Stimulated activated CD8-positive, alpha-beta memory T cell treated with anti-CD3 and anti-CD28 coated beads, Interleukin-4, amount 100 ng/mL, for 4 hours (primary cell): Measurements from ENCODE around the gene UCP2.
"Not testable (repeated sequence)": the region's sequence is repeated elsewhere in the genome, so short reads cannot be mapped to it uniquely, and the experiment has no call there.

ENCODE experiments used
- DNase-seq, 2 donors: peaks; one replicate each; pipeline ENCODE4 v3.0.0-alpha.2; 2020; ENCODE audit warnings: low read depth in 2 of 2, low spot score in 1 of 2

Gene UCP2

GRCh38 chr11:73996161-73996747 is 13.6 kb upstream of the UCP2 start:
- DNase-seq = no peak

DNA sequence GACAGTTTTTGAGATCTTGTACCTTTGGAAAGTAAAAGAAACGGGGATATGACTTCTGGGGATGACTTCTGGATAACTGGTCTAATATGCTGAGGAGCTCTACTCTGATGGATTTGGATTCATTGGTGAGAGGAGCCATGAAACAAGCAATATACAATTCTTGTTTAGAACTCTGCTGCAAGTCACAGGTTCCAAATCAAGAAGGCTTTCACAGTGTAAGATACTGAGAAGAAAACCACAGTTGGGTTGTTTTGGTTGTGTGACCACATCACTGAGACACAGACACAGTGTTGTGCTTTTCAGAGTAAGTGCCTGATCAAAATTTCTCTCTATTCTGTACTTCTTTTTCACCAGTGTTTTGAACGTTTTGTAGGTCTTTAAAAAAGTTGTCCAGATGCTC is 13.1 kb upstream of the UCP2 start:
- DNase-seq = no peak

DNA sequence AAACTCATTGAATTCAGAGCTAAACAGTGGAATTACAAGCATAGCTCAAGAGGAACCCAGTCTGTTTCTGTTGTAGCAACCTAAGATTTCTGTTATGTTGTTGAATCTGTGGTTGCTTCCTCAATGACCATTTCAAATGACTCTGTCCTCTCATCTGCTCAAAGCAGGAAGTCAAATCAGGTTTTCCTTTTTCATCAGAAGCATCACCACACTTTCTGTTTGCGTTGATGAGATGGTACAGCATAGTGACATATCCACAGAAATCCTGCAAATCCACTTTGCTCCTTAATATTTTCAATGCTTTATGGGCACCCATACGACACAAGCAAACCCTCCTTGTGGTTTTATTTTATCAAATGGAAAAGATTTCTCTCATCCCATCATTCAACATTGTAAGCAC is 12.6 kb upstream of the UCP2 start:
- no peak for DNase-seq

DNA sequence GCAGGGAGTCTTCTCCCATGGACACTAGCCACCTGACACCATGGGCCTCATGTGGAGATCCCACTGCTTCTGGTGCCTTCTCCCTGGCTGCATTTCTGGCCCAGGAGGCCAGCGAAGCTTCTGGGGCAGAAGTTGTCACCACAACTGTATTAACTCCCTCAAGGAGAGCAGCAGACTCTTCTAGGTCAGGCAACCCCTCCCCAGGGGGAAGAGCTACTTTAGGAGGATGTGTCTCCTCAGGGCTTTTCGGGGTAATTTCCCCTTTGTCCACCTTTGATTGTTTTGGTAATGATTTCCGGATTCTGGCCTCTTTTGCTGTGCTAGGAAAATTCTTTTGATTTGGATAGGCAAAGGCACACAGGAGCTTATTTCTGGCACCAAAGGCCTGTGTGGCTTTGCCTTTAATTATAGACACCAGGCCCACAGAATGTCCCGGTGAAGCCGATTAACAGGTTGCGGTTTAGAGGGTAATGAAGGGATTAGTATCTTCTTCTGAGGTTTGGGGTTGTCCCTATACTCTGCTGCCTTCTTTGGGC is 8.9 kb upstream of the UCP2 start:
- no peak for DNase-seq

DNA sequence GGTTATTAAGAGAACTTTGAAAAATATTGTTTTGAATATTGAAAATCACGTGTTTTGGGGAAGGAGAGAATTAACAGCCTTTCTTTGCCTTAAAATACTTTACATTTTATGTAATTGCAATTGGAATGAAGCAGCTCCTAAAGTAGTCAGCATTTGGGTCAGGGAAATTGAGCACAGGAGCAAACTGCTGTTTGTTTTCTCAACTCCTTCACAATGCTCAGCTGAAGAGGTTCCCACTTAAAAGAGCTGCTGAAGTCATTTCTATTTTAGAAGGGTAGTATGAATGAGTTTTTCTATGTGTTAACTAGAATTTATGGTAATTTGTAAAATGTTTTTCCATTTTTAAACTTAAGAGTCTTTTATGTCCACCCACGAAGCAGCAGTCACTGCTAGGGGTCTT is 8.1 kb upstream of the UCP2 start:
- no peak for DNase-seq

GRCh38 chr11:73989156-73989555 is 6.5 kb upstream of the UCP2 start:
- DNase-seq = no peak

- no peak for DNase-seq
Observed at GRCh38 chr11:73988227-73988626, 5.6 kb upstream of the UCP2 start.

DNA sequence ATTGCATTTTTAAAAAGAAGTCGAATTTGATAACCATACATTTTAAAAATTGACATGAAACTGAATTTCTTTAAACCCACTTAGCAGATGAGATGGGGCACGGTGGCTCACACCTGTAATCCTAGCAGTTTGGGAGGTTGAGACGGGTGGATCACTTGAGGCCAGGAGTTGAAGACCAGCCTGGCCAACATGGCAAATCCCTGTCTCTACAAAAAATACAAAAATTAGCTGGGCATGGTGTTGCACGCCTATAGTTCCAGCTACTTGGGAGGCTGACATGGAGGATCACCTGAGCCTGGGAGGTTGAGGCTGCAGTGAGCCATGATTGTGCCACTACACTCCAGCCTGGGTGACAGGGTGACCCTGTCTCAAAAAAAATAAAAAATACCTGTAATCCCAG is 3.0 kb upstream of the UCP2 start:
- not testable (repeated sequence) for DNase-seq

- no peak for DNase-seq
Observed at GRCh38 chr11:73983741-73984538, 1.3 kb upstream of the UCP2 start.

DNA sequence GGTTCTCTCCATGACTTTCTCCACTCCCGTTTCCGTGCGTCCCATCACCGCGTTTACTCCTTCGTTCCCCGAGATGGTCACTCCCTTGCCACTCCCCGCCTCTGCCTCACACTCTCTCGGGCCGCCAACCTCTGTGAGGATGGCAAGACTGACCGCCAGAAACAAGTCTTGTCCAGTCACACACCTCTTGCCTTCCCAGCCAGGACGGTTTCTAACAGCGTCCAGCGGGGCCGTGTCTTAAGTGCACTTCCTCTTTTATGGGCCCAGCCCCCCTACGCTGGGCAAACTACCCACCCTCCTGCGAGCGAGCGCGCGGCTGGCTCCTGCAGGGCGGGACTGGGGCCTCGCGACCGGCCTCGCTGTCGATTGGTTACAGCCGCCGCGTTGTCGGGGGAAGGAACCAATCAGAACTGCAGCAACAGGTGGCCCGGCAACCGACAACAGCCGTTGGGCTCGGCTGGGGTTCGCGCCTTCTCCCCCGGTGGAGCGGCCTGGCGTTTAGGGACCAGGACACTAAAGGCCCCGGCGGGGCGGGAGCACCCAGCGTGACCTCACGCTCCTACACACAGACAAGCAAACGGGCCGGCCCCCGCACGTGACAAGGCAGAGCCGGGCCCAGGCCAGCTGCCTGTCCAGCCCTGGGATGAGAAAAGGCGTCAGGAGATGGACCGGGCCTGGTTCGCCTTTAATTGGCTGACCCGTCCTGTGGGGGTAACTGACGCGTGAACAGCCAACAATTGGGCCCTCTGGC is 522 bp upstream of the UCP2 start:
- peak; percentile 75 to 84 for DNase-seq

- no peak for DNase-seq
Observed at GRCh38 chr11:73981051-73981805, 1.4 kb downstream of the UCP2 start.

GRCh38 chr11:73980001-73980961 is 2.4 kb downstream of the UCP2 start:
- DNase-seq = peak; percentile 32 to 53

DNA sequence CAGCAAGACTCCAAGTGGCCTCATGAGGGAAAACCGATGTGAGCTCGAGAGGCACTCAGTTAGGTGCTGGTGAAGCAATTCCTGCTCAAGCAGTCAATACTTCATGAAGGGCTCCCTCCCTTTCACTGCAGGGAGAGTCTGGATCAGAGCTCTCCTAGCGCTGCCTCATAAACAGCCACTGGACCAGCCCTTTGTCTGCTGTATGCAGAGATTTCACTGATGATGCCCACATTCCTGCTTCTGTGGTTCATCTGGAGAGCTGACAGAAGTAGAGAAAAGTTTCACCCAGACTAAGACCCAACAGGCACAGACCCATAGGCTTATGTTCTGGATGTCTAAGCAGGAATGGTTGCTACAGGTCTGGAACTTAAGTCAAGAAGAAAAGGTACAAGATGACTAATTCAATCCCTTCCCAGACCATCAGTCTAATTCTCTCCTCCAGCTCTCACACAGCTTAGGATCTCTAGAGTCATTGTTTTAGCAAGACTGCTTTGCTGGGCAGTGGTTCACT is 4.0 kb downstream of the UCP2 start:
- DNase-seq = no peak

- DNase-seq = no peak
Observed at GRCh38 chr11:73977856-73978519, 4.7 kb downstream of the UCP2 start.

DNA sequence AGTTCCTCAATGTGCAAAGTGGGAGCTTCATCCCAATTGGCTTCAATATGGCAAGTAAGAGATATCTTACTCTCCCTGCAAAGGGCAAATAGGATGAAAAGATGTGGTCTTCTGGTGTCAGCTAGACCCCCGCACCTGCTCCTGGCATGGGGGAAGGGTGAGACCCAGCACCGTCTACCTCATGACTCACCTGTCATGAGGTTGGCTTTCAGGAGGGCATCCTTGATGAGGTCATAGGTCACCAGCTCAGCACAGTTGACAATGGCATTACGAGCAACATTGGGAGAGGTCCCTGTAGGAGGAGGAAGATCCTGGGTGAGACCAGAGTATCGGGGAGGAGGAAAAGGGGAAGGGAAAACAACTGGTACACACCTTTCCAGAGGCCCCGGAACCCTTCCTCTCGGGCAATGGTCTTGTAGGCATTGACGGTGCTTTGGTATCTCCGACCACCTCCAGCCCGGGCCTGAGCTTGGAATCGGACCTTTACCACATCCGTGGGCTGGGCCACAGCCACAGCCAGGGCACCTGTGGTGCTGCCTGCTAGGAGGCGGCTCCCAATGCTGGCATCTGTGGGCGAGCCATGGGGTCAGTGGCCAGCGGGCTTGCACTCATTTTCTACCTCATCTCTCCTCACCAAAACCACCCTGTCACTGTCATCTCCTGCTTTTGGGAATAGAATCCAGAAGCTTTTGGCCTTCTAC is 6.0 kb downstream of the UCP2 start:
- DNase-seq = no peak

DNA sequence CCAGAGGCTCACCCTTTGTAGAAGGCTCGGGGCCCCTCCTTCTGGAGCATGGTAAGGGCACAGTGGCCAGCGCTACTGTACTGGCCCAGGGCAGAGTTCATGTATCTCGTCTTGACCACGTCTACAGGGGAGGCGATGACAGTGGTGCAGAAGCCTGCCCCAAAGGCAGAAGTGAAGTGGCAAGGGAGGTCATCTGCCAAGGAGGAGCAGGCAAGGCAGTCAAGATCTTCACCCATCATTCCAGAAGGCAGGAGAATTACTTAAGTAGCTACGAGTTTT is 7.2 kb downstream of the UCP2 start:
- DNase-seq = no peak

GRCh38 chr11:73974604-73975478 is 7.8 kb downstream of the UCP2 start:
- DNase-seq = no peak
